ENCODE results near the gene COBL. TPM values are rescaled to one million over a fixed set of nuclear protein-coding genes. Genes with fewer than 3 reads are reported as not detected.
"Not testable (repeated sequence)": the region's sequence is repeated elsewhere in the genome, so short reads cannot be mapped to it uniquely, and the experiment has no call there.

COBL gene
- total RNA-seq, 1 donor from 2014 or later, result 0.11 TPM

- Histone ChIP-seq H3K4me3 (no peak overlapping the region), H3K9me3 (no peaks in the 10 kb centered on the region), H3K27ac (no peak overlapping the region), H3K36me3 (no peaks in the 10 kb centered on the region), H3K4me1 (no peaks in the 10 kb centered on the region), H3K27me3 (no peaks in the 10 kb centered on the region)
- no peak for DNase-seq (ENCODE audit: low spot score in 2 of 2)
- intact Hi-C loops (cut with DNase I), result no loop called here
- TF ChIP-seq CTCF (IDR thresholded peaks at IDR 0.05), result no peak
Measured at GRCh38 chr7:51005074-51005473, 311.5 kb downstream of the COBL start.

GRCh38 chr7:51000956-51001355 lies 315.7 kb downstream of the COBL start:
- no peak overlapping the region for H3K27ac ChIP-seq
- H3K4me3 ChIP-seq, result no peak overlapping the region
- intact Hi-C loops (cut with DNase I), result no loop called here
- H3K27me3 ChIP-seq, result no peaks in the 10 kb centered on the region
- no peak for DNase-seq (ENCODE audit: low spot score in 2 of 2)
- TF ChIP-seq CTCF (IDR thresholded peaks at IDR 0.05), result no peak
- no peaks in the 10 kb centered on the region for H3K9me3 ChIP-seq
- H3K4me1 ChIP-seq, result no peaks in the 10 kb centered on the region
- H3K36me3 ChIP-seq, result no peaks in the 10 kb centered on the region

GRCh38 chr7:50994753-50995319 lies 321.8 kb downstream of the COBL start:
- H3K4me3 ChIP-seq, result no peak overlapping the region
- no peaks in the 10 kb centered on the region for H3K36me3 ChIP-seq
- H3K27me3 ChIP-seq, result no peaks in the 10 kb centered on the region
- intact Hi-C loops (cut with DNase I), result no loop called here
- H3K4me1 ChIP-seq, result no peaks in the 10 kb centered on the region
- H3K27ac ChIP-seq, result no peak overlapping the region
- no peak for TF ChIP-seq CTCF (IDR thresholded peaks at IDR 0.05)
- no peaks in the 10 kb centered on the region for H3K9me3 ChIP-seq
- no peak for DNase-seq (ENCODE audit: low spot score in 2 of 2)

- intact Hi-C loops (cut with DNase I); H3K36me3 ChIP-seq; DNase-seq (ENCODE audit: low spot score in 2 of 2); H3K27ac ChIP-seq; H3K4me3 ChIP-seq; H3K9me3 ChIP-seq; H3K27me3 ChIP-seq; H3K4me1 ChIP-seq: not testable (repeated sequence)
Measured at GRCh38 chr7:50990214-50990613, 326.4 kb downstream of the COBL start.

GRCh38 chr7:50988988-50989387 lies 327.6 kb downstream of the COBL start:
- no peaks in the 10 kb centered on the region for H3K9me3 ChIP-seq
- intact Hi-C loops (cut with DNase I), result no loop called here
- TF ChIP-seq CTCF (IDR thresholded peaks at IDR 0.05), result no peak
- H3K27ac ChIP-seq, result no peak overlapping the region
- H3K36me3 ChIP-seq, result no peaks in the 10 kb centered on the region
- H3K4me1 ChIP-seq, result no peaks in the 10 kb centered on the region
- no peak for DNase-seq (ENCODE audit: low spot score in 2 of 2)
- H3K4me3 ChIP-seq, result no peak overlapping the region
- no peaks in the 10 kb centered on the region for H3K27me3 ChIP-seq

- H3K36me3 ChIP-seq, result no peaks in the 10 kb centered on the region
- DNase-seq (ENCODE audit: low spot score in 2 of 2), result no peak
- H3K9me3 ChIP-seq, result no peaks in the 10 kb centered on the region
- no peak for TF ChIP-seq CTCF (IDR thresholded peaks at IDR 0.05)
- no peak overlapping the region for H3K4me3 ChIP-seq
- intact Hi-C loops (cut with DNase I), result no loop called here
- H3K27ac ChIP-seq, result no peak overlapping the region
- H3K4me1 ChIP-seq, result no peaks in the 10 kb centered on the region
- H3K27me3 ChIP-seq, result no peaks in the 10 kb centered on the region
Measured at GRCh38 chr7:50988465-50988864, 328.1 kb downstream of the COBL start.

Measured in ascending aorta (tissue), 2 donors.